Measurements from ENCODE around the gene ZNRF2.

Gene ZNRF2

GRCh38 chr7:30310674-30311362 lies 26.4 kb downstream of the ZNRF2 start:
- no peaks in the 10 kb centered on the region for H3K27me3 ChIP-seq (ENCODE audit: control insufficient read depth, insufficient read depth, low read length)

GRCh38 chr7:30312178-30312577 lies 27.8 kb downstream of the ZNRF2 start:
- no peak overlapping the region for H3K9ac ChIP-seq (ENCODE audit: low read depth, low read length)
- H3K4me3 ChIP-seq (ENCODE audit: low read length), result no peak overlapping the region
- no peaks in the 10 kb centered on the region for H3K36me3 ChIP-seq (ENCODE audit: insufficient read depth, low read length)
- H3K4me2 ChIP-seq (ENCODE audit: low read length), result no peak overlapping the region
- H3K4me1 ChIP-seq (ENCODE audit: control insufficient read depth, insufficient read depth, low read length), result no peaks in the 10 kb centered on the region
- no peaks in the 10 kb centered on the region for H3K9me3 ChIP-seq (replicated peaks; ENCODE audit: low read length)
- H3K27me3 ChIP-seq (ENCODE audit: control insufficient read depth, insufficient read depth, low read length), result no peaks in the 10 kb centered on the region

More at GRCh38 chr7:30310674-30311362, 26.4 kb downstream of the ZNRF2 start:
- Histone ChIP-seq H3K4me2 (ENCODE audit: low read length) (no peak overlapping the region), H3K9me3 (replicated peaks; ENCODE audit: low read length) (no peaks in the 10 kb centered on the region), H3K4me3 (ENCODE audit: low read length) (no peak overlapping the region), H3K4me1 (ENCODE audit: control insufficient read depth, insufficient read depth, low read length) (no peaks in the 10 kb centered on the region), H3K36me3 (ENCODE audit: insufficient read depth, low read length) (no peaks in the 10 kb centered on the region), H3K9ac (ENCODE audit: low read depth, low read length) (no peak overlapping the region)

DNA sequence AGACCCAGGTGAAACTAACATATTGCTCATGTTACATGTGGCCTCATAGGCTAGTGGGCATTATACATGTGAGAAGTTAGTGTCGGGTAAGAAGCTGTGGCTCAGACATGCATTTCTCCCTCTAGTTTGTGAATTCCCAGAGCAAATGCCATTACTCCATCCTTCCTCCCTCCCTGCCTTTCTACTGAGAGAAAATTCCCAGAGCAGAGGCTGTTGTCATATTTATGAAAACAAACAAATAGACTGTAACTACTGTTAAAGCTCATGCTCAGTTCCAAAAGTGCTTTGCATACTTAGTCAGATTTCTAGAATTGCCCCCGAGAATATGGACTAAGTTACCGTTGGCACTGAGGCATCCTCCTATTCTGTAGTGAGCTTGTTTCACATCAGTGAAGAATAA lies 29.0 kb downstream of the ZNRF2 start:
- H3K4me1 ChIP-seq (ENCODE audit: control insufficient read depth, insufficient read depth, low read length), result no peaks in the 10 kb centered on the region
- no peak overlapping the region for H3K4me2 ChIP-seq (ENCODE audit: low read length)
- no peaks in the 10 kb centered on the region for H3K36me3 ChIP-seq (ENCODE audit: insufficient read depth, low read length)
- no peak overlapping the region for H3K9ac ChIP-seq (ENCODE audit: low read depth, low read length)
- no peaks in the 10 kb centered on the region for H3K9me3 ChIP-seq (replicated peaks; ENCODE audit: low read length)
- H3K4me3 ChIP-seq (ENCODE audit: low read length), result no peak overlapping the region
- no peaks in the 10 kb centered on the region for H3K27me3 ChIP-seq (ENCODE audit: control insufficient read depth, insufficient read depth, low read length)

GRCh38 chr7:30313793-30314192 lies 29.4 kb downstream of the ZNRF2 start:
- H3K4me1 ChIP-seq (ENCODE audit: control insufficient read depth, insufficient read depth, low read length), result no peaks in the 10 kb centered on the region
- no peaks in the 10 kb centered on the region for H3K27me3 ChIP-seq (ENCODE audit: control insufficient read depth, insufficient read depth, low read length)
- H3K4me3 ChIP-seq (ENCODE audit: low read length), result no peak overlapping the region

GRCh38 chr7:30315589-30315988 lies 31.2 kb downstream of the ZNRF2 start:
- Histone ChIP-seq H3K4me3 (ENCODE audit: low read length) (no peak overlapping the region), H3K27me3 (ENCODE audit: control insufficient read depth, insufficient read depth, low read length) (no peaks in the 10 kb centered on the region), H3K4me2 (ENCODE audit: low read length) (no peak overlapping the region), H3K36me3 (ENCODE audit: insufficient read depth, low read length) (no peaks in the 10 kb centered on the region), H3K4me1 (ENCODE audit: control insufficient read depth, insufficient read depth, low read length) (no peaks in the 10 kb centered on the region), H3K9ac (ENCODE audit: low read depth, low read length) (no peak overlapping the region), H3K9me3 (replicated peaks; ENCODE audit: low read length) (no peaks in the 10 kb centered on the region)

More at GRCh38 chr7:30313793-30314192, 29.4 kb downstream of the ZNRF2 start:
- no peak overlapping the region for H3K4me2 ChIP-seq (ENCODE audit: low read length)
- no peaks in the 10 kb centered on the region for H3K36me3 ChIP-seq (ENCODE audit: insufficient read depth, low read length)
- H3K9ac ChIP-seq (ENCODE audit: low read depth, low read length), result no peak overlapping the region
- no peaks in the 10 kb centered on the region for H3K9me3 ChIP-seq (replicated peaks; ENCODE audit: low read length)

- H3K4me3 ChIP-seq (ENCODE audit: low read length), result no peak overlapping the region
- H3K9me3 ChIP-seq (replicated peaks; ENCODE audit: low read length), result no peaks in the 10 kb centered on the region
- H3K4me2 ChIP-seq (ENCODE audit: low read length), result no peak overlapping the region
- H3K4me1 ChIP-seq (ENCODE audit: control insufficient read depth, insufficient read depth, low read length), result peaks cover 25% of the 10 kb centered on the region
- no peaks in the 10 kb centered on the region for H3K36me3 ChIP-seq (ENCODE audit: insufficient read depth, low read length)
- H3K27me3 ChIP-seq (ENCODE audit: control insufficient read depth, insufficient read depth, low read length), result no peaks in the 10 kb centered on the region
- H3K9ac ChIP-seq (ENCODE audit: low read depth, low read length), result no peak overlapping the region
Measured at GRCh38 chr7:30320392-30320791, 36.0 kb downstream of the ZNRF2 start.

- H3K4me3 ChIP-seq (ENCODE audit: low read length), result peak overlapping the region; percentile 55
- no peaks in the 10 kb centered on the region for H3K27me3 ChIP-seq (ENCODE audit: control insufficient read depth, insufficient read depth, low read length)
- peak overlapping the region; percentile 81 for H3K9ac ChIP-seq (ENCODE audit: low read depth, low read length)
- no peaks in the 10 kb centered on the region for H3K9me3 ChIP-seq (replicated peaks; ENCODE audit: low read length)
- peaks cover 25% of the 10 kb centered on the region for H3K4me1 ChIP-seq (ENCODE audit: control insufficient read depth, insufficient read depth, low read length)
- no peaks in the 10 kb centered on the region for H3K36me3 ChIP-seq (ENCODE audit: insufficient read depth, low read length)
- H3K4me2 ChIP-seq (ENCODE audit: low read length), result peak overlapping the region; percentile 90
Measured at GRCh38 chr7:30321089-30321881, 36.9 kb downstream of the ZNRF2 start.

DNA sequence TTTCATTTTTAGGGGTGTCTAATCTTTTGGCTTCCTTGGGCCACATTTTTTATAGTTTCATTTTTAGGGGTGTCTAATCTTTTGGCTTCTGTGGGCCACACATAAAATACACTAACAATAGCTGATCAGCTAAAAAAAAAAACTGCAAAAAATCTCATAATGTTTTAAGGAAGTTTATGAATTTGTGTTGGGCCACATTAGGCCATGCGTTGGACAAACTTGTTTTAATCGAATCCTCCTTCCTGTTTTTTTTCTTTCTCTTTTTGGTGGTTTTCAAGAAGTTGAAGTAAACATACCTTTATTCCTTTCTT lies 37.4 kb downstream of the ZNRF2 start:
- Histone ChIP-seq H3K36me3 (ENCODE audit: insufficient read depth, low read length) (no peaks in the 10 kb centered on the region), H3K4me2 (ENCODE audit: low read length) (peak overlapping the region; percentile 90), H3K9ac (ENCODE audit: low read depth, low read length) (peak overlapping the region; percentile 81), H3K27me3 (ENCODE audit: control insufficient read depth, insufficient read depth, low read length) (no peaks in the 10 kb centered on the region), H3K4me1 (ENCODE audit: control insufficient read depth, insufficient read depth, low read length) (peaks cover 25% of the 10 kb centered on the region), H3K4me3 (ENCODE audit: low read length) (peak overlapping the region; percentile 55), H3K9me3 (replicated peaks; ENCODE audit: low read length) (no peaks in the 10 kb centered on the region)

DNA sequence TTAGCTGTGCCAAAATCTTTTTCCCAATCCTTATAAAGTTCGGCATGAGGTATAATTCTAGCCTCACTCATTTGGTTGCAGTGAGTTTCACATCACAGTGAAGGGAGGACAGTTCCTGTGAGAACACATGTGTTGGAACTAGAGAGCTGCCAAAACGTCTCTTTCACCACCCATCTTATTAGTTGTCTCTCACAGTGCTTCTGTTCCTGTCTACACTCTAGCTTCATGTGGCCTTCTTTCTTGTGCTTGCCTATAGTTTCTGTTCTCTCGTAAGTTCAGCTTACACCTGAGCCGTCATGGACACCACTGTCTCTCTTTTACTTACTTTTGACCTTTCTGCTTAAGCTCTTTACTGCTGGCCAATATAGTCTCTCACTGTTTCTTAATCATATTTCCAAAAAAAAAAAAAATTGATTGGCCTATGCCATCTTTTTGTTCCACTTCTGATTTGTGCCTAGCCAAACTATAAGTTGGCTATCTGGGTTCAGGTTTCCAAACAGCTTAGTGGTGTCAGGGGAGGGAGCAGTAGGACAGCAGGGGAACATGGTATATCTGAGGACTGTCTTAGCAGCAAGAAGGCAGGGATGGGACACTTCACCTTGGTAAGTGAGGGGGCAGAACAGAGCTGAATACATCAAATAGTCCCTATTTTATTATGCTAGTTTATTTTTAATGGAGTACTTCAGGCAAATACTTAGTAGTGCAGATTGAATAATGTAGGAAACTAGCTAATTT lies 38.0 kb downstream of the ZNRF2 start:
- Histone ChIP-seq H3K4me3 (ENCODE audit: low read length) (peak overlapping the region; percentile 55), H3K9me3 (replicated peaks; ENCODE audit: low read length) (no peaks in the 10 kb centered on the region), H3K4me2 (ENCODE audit: low read length) (peak overlapping the region; percentile 90), H3K4me1 (ENCODE audit: control insufficient read depth, insufficient read depth, low read length) (peaks cover 25% of the 10 kb centered on the region), H3K36me3 (ENCODE audit: insufficient read depth, low read length) (no peaks in the 10 kb centered on the region), H3K9ac (ENCODE audit: low read depth, low read length) (peak overlapping the region; percentile 81), H3K27me3 (ENCODE audit: control insufficient read depth, insufficient read depth, low read length) (no peaks in the 10 kb centered on the region)

GRCh38 chr7:30323006-30323355 lies 38.6 kb downstream of the ZNRF2 start:
- H3K27me3 ChIP-seq (ENCODE audit: control insufficient read depth, insufficient read depth, low read length), result no peaks in the 10 kb centered on the region
- H3K9me3 ChIP-seq (replicated peaks; ENCODE audit: low read length), result no peaks in the 10 kb centered on the region
- H3K4me2 ChIP-seq (ENCODE audit: low read length), result peak overlapping the region; percentile 90
- no peaks in the 10 kb centered on the region for H3K36me3 ChIP-seq (ENCODE audit: insufficient read depth, low read length)
- no peak overlapping the region for H3K9ac ChIP-seq (ENCODE audit: low read depth, low read length)
- peaks cover 26% of the 10 kb centered on the region for H3K4me1 ChIP-seq (ENCODE audit: control insufficient read depth, insufficient read depth, low read length)
- no peak overlapping the region for H3K4me3 ChIP-seq (ENCODE audit: low read length)

DNA sequence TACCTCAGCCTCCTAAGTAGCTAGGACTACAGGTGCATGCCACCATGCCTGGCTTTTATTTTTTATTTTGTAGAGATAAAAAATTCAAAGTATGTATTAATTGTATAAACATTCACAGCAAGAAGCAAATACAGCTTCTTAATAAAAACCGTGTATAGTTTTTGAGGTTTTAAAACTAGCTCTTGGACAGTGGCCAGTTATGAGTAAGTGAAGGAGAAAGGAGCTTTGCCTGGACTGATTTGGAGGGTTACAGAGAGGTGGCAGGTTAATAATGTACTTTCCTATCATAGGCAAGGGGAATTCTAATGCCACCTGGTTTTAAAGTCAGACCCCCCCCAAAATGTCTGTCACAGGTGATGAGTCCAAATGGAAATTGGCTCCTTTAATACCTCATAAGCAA lies 43.4 kb downstream of the ZNRF2 start:
- H3K4me3 ChIP-seq (ENCODE audit: low read length), result no peak overlapping the region
- no peaks in the 10 kb centered on the region for H3K9me3 ChIP-seq (replicated peaks; ENCODE audit: low read length)
- peaks cover 8% of the 10 kb centered on the region for H3K4me1 ChIP-seq (ENCODE audit: control insufficient read depth, insufficient read depth, low read length)
- H3K9ac ChIP-seq (ENCODE audit: low read depth, low read length), result no peak overlapping the region
- H3K36me3 ChIP-seq (ENCODE audit: insufficient read depth, low read length), result no peaks in the 10 kb centered on the region
- H3K27me3 ChIP-seq (ENCODE audit: control insufficient read depth, insufficient read depth, low read length), result no peaks in the 10 kb centered on the region
- H3K4me2 ChIP-seq (ENCODE audit: low read length), result no peak overlapping the region
